Measurements from ENCODE around the gene TNIP2. TPM values are rescaled to one million over a fixed set of nuclear protein-coding genes. Genes with fewer than 3 reads are reported as not detected.

The TNIP2 gene
- total RNA-seq, 1 donor from 2014 or later, result 33.7 TPM

DNA sequence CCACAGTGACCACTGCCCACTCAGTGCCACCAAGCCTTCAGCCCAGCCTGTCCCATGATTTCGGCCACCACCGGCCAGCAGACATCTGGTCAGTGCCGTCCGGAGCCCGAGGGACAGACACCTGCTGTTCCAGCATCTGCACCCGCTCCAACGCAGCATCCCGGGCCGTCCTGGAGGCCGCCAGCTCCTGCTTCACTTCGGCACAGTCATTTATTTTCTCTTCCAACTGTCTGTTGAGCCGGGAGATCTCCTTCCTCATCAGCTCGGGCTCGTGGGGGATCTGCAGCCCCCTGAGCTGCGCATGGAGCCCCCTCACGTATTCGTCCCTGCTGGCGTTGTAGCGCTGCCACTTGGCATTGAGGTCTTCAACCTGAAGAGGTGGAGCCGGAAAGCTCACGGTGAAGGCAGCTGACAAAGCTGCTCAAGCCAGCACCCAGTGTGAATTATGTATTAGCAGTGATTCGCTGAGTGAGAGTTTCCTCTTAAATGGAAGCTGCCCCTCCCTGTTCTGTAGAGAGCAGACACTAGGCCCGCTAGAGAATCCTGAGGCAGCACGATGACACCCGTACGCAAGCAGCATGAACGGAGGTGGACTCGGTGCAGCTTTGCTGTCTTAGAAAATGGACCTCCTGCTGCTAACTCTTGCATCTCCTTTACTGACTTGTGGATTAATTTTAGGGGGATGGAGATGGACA lies 11.4 kb downstream of the TNIP2 start:
- no peaks in the 10 kb centered on the region for H3K27me3 Mint-ChIP-seq (ENCODE audit: low read depth, unreplicated experiment)
- Histone ChIP-seq H3K79me2 (ENCODE audit: insufficient read depth, low read length) (peaks cover 10% of the 10 kb centered on the region), H4K20me1 (ENCODE audit: insufficient read depth, low read length) (peaks cover 34% of the 10 kb centered on the region), H3K4me1 (ENCODE audit: insufficient read depth, low read length) (peaks cover 37% of the 10 kb centered on the region), H3K36me3 (ENCODE audit: insufficient read depth, low read length) (peaks cover 14% of the 10 kb centered on the region), H3K4me3 (ENCODE audit: insufficient read depth, low read depth, low read length) (no peak overlapping the region), H3K4me2 (ENCODE audit: low read length) (no peak overlapping the region), H2AFZ (ENCODE audit: low read depth, low read length) (no peak overlapping the region), H3K9me3 (ENCODE audit: insufficient read depth, low read depth, low read length) (no peaks in the 10 kb centered on the region), H3K9ac (ENCODE audit: low read length) (no peak overlapping the region), H3K27ac (ENCODE audit: low read depth, low read length) (no peak overlapping the region), H3K27me3 (ENCODE audit: insufficient read depth, low read length) (no peaks in the 10 kb centered on the region)
- no peak for TF ChIP-seq EZH2 (IDR thresholded peaks at IDR 0.05; ENCODE audit: insufficient read depth, low read length)
- TF ChIP-seq, protein P1, sequence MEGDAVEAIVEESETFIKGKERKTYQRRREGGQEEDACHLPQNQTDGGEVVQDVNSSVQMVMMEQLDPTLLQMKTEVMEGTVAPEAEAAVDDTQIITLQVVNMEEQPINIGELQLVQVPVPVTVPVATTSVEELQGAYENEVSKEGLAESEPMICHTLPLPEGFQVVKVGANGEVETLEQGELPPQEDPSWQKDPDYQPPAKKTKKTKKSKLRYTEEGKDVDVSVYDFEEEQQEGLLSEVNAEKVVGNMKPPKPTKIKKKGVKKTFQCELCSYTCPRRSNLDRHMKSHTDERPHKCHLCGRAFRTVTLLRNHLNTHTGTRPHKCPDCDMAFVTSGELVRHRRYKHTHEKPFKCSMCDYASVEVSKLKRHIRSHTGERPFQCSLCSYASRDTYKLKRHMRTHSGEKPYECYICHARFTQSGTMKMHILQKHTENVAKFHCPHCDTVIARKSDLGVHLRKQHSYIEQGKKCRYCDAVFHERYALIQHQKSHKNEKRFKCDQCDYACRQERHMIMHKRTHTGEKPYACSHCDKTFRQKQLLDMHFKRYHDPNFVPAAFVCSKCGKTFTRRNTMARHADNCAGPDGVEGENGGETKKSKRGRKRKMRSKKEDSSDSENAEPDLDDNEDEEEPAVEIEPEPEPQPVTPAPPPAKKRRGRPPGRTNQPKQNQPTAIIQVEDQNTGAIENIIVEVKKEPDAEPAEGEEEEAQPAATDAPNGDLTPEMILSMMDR (IDR thresholded peaks at IDR 0.05; ENCODE audit: insufficient read depth, low read depth, low read length), result no peak
- no peaks in the 10 kb centered on the region for H3K9me3 Mint-ChIP-seq (ENCODE audit: unreplicated experiment)
- H3K27ac Mint-ChIP-seq (ENCODE audit: unreplicated experiment), result peak overlapping the region; percentile 26
- FAIRE-seq (no peak), DNase-seq (ENCODE audit: low read depth) (no peak)
- H3K4me1 Mint-ChIP-seq (ENCODE audit: low read depth, unreplicated experiment), result peaks cover 41% of the 10 kb centered on the region
- H3K4me3 Mint-ChIP-seq (ENCODE audit: unreplicated experiment), result no peak overlapping the region
- H3K36me3 Mint-ChIP-seq (ENCODE audit: low read depth, unreplicated experiment), result peaks cover 31% of the 10 kb centered on the region

DNA sequence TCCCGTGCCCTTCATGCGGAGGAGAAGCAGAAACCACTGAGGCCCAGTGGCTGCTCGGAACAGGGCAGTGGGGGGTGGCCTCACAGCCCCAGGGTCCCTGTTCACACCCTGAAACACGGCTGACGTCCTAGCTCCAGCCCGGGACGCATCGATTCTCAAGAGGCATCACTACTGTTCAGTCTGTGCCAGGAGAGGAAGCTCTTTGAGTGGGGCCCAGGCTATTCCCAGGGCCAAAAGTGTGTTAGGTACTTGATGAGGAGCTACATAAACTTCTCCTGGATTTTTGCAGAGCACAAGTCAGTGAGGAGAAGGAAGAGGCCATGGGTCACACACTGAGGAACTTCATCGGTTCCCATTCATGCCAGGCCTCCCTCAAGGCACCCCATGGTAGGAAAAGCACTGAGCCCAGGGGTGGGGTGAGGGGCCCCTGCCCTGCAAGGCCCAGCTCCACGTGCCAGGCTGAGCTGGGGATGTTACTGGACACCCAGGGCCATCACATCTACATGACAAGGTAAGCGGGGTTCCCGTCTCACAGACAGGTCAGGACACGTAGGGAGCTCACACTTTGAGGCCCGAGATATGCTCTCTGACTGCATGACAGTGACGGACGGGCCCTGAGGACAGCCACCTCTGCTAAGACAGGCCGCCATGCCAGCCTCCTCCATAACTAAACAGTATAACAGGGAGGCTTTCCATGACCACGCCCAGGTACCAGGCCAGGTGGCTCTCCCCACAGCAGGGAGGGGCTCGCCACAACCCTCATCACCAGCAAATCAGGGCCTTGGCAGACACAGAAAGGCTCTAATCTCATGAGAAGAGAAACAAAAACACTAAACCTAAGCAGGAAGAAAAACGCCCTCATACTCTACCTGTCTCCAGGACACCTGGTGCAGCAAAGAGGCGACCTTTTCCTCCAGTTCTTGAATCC lies 12.4 kb downstream of the TNIP2 start:
- H3K27me3 ChIP-seq (ENCODE audit: insufficient read depth, low read length), result no peaks in the 10 kb centered on the region
- no peak overlapping the region for H3K4me2 ChIP-seq (ENCODE audit: low read length)
- H3K4me1 ChIP-seq (ENCODE audit: insufficient read depth, low read length), result peaks cover 37% of the 10 kb centered on the region
- H3K9ac ChIP-seq (ENCODE audit: low read length), result no peak overlapping the region
- no peaks in the 10 kb centered on the region for H3K9me3 Mint-ChIP-seq (ENCODE audit: unreplicated experiment)
- H3K9me3 ChIP-seq (ENCODE audit: insufficient read depth, low read depth, low read length), result no peaks in the 10 kb centered on the region
- no peak overlapping the region for H2AFZ ChIP-seq (ENCODE audit: low read depth, low read length)
- H3K27ac ChIP-seq (ENCODE audit: low read depth, low read length), result no peak overlapping the region
- no peak for FAIRE-seq
- no peak overlapping the region for H3K4me3 ChIP-seq (ENCODE audit: insufficient read depth, low read depth, low read length)
- peaks cover 41% of the 10 kb centered on the region for H3K4me1 Mint-ChIP-seq (ENCODE audit: low read depth, unreplicated experiment)
- H3K27ac Mint-ChIP-seq (ENCODE audit: unreplicated experiment), result no peak overlapping the region
- H3K36me3 ChIP-seq (ENCODE audit: insufficient read depth, low read length), result peaks cover 14% of the 10 kb centered on the region
- TF ChIP-seq, protein P1 (IDR thresholded peaks at IDR 0.05; ENCODE audit: insufficient read depth, low read depth, low read length), result no peak
- TF ChIP-seq EZH2 (IDR thresholded peaks at IDR 0.05; ENCODE audit: insufficient read depth, low read length), result no peak
- peaks cover 32% of the 10 kb centered on the region for H3K36me3 Mint-ChIP-seq (ENCODE audit: low read depth, unreplicated experiment)
- H3K27me3 Mint-ChIP-seq (ENCODE audit: low read depth, unreplicated experiment), result no peaks in the 10 kb centered on the region
- no peak for DNase-seq (ENCODE audit: low read depth)
- H3K4me3 Mint-ChIP-seq (ENCODE audit: unreplicated experiment), result no peak overlapping the region
- H4K20me1 ChIP-seq (ENCODE audit: insufficient read depth, low read length), result peaks cover 27% of the 10 kb centered on the region
- H3K79me2 ChIP-seq (ENCODE audit: insufficient read depth, low read length), result peaks cover under 1% of the 10 kb centered on the region
